IPS-NIHi7 (cell line): ENCODE results near the gene ALOX12B.
A peak's percentile ranks its signal among the peaks of the same experiment; 100 is the strongest.
"Not testable (repeated sequence)": the region's sequence is repeated elsewhere in the genome, so short reads cannot be mapped to it uniquely, and the experiment has no call there.

Experiments
- DNase-seq: peaks from one replicate; pipeline ENCODE4 v3.0.0; 2012; ENCODE audit warnings: mixed read lengths; ENCODE audit errors: extremely low spot score

The ALOX12B gene

GRCh38 chr17:8118769-8119580 lies 31.5 kb upstream of the ALOX12B start:
- peak; percentile 78 for DNase-seq

- peak; percentile 48 for DNase-seq
These were observed 30.7 kb upstream of the ALOX12B start, which contains the start of gene ALOXE3 for GRCh38 chr17:8117980-8118768. TSS of gene ALOXE3 (minus strand) at chr17:8118514. CDS start at chr17:8117990, 524 bp downstream.

GRCh38 chr17:8117367-8117979 lies 30.0 kb upstream of the ALOX12B start:
- DNase-seq, result no peak

GRCh38 chr17:8116776-8117175 lies 29.3 kb upstream of the ALOX12B start:
- DNase-seq, result no peak

- DNase-seq, result no peak
These were observed 23.4 kb upstream of the ALOX12B start for GRCh38 chr17:8110907-8111306.

- no peak for DNase-seq
These were observed 22.9 kb upstream of the ALOX12B start for GRCh38 chr17:8110456-8110804.

GRCh38 chr17:8109661-8110455 lies 22.3 kb upstream of the ALOX12B start:
- DNase-seq, result peak; percentile 87

- no peak for DNase-seq
These were observed 21.6 kb upstream of the ALOX12B start for GRCh38 chr17:8108972-8109660.

GRCh38 chr17:8106980-8107379 lies 19.5 kb upstream of the ALOX12B start:
- DNase-seq, result not testable (repeated sequence)

GRCh38 chr17:8105957-8106398 lies 18.5 kb upstream of the ALOX12B start:
- no peak for DNase-seq

- no peak for DNase-seq
These were observed 17.4 kb upstream of the ALOX12B start for GRCh38 chr17:8104911-8105310.

GRCh38 chr17:8103549-8103948 lies 16.0 kb upstream of the ALOX12B start:
- no peak for DNase-seq

- no peak for DNase-seq
These were observed 14.2 kb upstream of the ALOX12B start for GRCh38 chr17:8101721-8102120.

- DNase-seq, result no peak
These were observed 13.2 kb upstream of the ALOX12B start for GRCh38 chr17:8100763-8101162.

- DNase-seq, result no peak
These were observed 12.6 kb upstream of the ALOX12B start for GRCh38 chr17:8100111-8100510.

- no peak for DNase-seq
These were observed 9.0 kb upstream of the ALOX12B start for GRCh38 chr17:8096541-8096940.

- DNase-seq, result no peak
These were observed 7.8 kb upstream of the ALOX12B start for GRCh38 chr17:8095361-8095760.

GRCh38 chr17:8091033-8091687 lies 3.6 kb upstream of the ALOX12B start:
- no peak for DNase-seq

- no peak for DNase-seq
These were observed 2.2 kb upstream of the ALOX12B start for GRCh38 chr17:8089728-8090127.

- DNase-seq, result no peak
These were observed 375 bp upstream of the ALOX12B start for GRCh38 chr17:8087952-8088230.

- no peak for DNase-seq
These were observed 3.3 kb downstream of the ALOX12B start for GRCh38 chr17:8084250-8084649.
